Trophoblast cell (in vitro differentiated cells and primary cell): ENCODE results near the gene OBSCN.

Experiments used
- DNase-seq, 2 donors: peaks; one replicate each; pipeline ENCODE4 v3.0.0-alpha.2; 2016
- H2AFZ ChIP-seq: 2 replicates; pipeline ENCODE4 v1.6.1; 2013; ENCODE audit warnings: low read length, moderate library complexity, mild to moderate bottlenecking; ENCODE audit not compliant: insufficient read depth, poor library complexity
- H2AK5ac ChIP-seq: 2 replicates; pipeline ENCODE4 v1.6.1; 2013; ENCODE audit warnings: mild to moderate bottlenecking, low read length
- H2BK120ac ChIP-seq: 2 replicates; pipeline ENCODE4 v1.6.1; 2013; ENCODE audit warnings: low read length, mild to moderate bottlenecking, moderate library complexity; ENCODE audit not compliant: insufficient read depth, poor library complexity
- H2BK12ac ChIP-seq: 2 replicates; pipeline ENCODE4 v1.6.1; 2013; ENCODE audit warnings: mild to moderate bottlenecking, low read length, moderate library complexity
- H2BK5ac ChIP-seq: 2 replicates; pipeline ENCODE4 v1.6.1; 2013; ENCODE audit warnings: low read length, low read depth, moderate library complexity, mild to moderate bottlenecking; ENCODE audit not compliant: poor library complexity
- H3K14ac ChIP-seq: 2 replicates; pipeline ENCODE4 v1.6.1; 2013; ENCODE audit warnings: mild to moderate bottlenecking, low read length
- H3K18ac ChIP-seq: 2 replicates; pipeline ENCODE4 v1.6.1; 2013; ENCODE audit warnings: mild to moderate bottlenecking, low read length
- H3K23ac ChIP-seq: 2 replicates; pipeline ENCODE4 v1.6.1; 2013; ENCODE audit warnings: low read length
- H3K27ac ChIP-seq: 2 replicates; pipeline ENCODE4 v1.5.1; 2013; ENCODE audit warnings: low read depth, mild to moderate bottlenecking, inconsistent platforms, low read length, moderate library complexity
- H3K27me3 ChIP-seq: 2 replicates; pipeline ENCODE4 v1.6.1; 2013; ENCODE audit warnings: inconsistent platforms, mild to moderate bottlenecking, low read length, moderate library complexity; ENCODE audit not compliant: insufficient read depth
- H3K36me3 ChIP-seq, 2 experiments: 1 replicate in 1 of 2; 2 replicates in 1 of 2; pipeline ENCODE4 v1.6.1; 2013; ENCODE audit warnings: low read length in 2 of 2, mild to moderate bottlenecking in 2 of 2, moderate library complexity in 1 of 2; ENCODE audit not compliant: insufficient read depth in 2 of 2, control insufficient read depth in 1 of 2
- H3K4ac ChIP-seq: 2 replicates; pipeline ENCODE4 v1.6.1; 2013; ENCODE audit warnings: low read depth, mild to moderate bottlenecking, low read length, moderate library complexity
- H3K4me1 ChIP-seq, 2 experiments: 1 replicate in 1 of 2; 2 replicates in 1 of 2; pipeline ENCODE4 v1.6.1; 2013; ENCODE audit warnings: low read length in 2 of 2, mild to moderate bottlenecking in 2 of 2, moderate library complexity in 1 of 2; ENCODE audit not compliant: insufficient read depth in 2 of 2, control insufficient read depth in 1 of 2
- H3K4me2 ChIP-seq: 2 replicates; pipeline ENCODE4 v1.6.1; 2013; ENCODE audit warnings: inconsistent platforms, mild to moderate bottlenecking, low read length, moderate library complexity
- H3K4me3 ChIP-seq: 2 replicates; pipeline ENCODE4 v1.5.1; 2013; ENCODE audit warnings: mild to moderate bottlenecking, low read depth, low read length, inconsistent platforms
- H3K79me1 ChIP-seq: one replicate; pipeline ENCODE4 v1.6.1; 2013; ENCODE audit warnings: low read length
- H3K79me2 ChIP-seq: 2 replicates; pipeline ENCODE4 v1.6.1; 2013; ENCODE audit warnings: low read length, mild to moderate bottlenecking; ENCODE audit not compliant: control insufficient read depth, insufficient read depth, poor library complexity
- H3K9ac ChIP-seq: 2 replicates; pipeline ENCODE4 v1.6.1; 2013; ENCODE audit warnings: mild to moderate bottlenecking, low read length
- H3K9me3 ChIP-seq: 2 replicates; pipeline ENCODE4 v1.6.1; 2013; ENCODE audit warnings: low read depth, mild to moderate bottlenecking, control low read depth, inconsistent platforms, low read length; ENCODE audit not compliant: insufficient read depth
- H4K12ac ChIP-seq: 2 replicates; pipeline ENCODE4 v1.6.1; 2013; ENCODE audit warnings: low read depth, mild to moderate bottlenecking, low read length, moderate library complexity
- H4K8ac ChIP-seq: 2 replicates; pipeline ENCODE4 v1.6.1; 2013; ENCODE audit warnings: low read depth, mild to moderate bottlenecking, low read length, moderate library complexity
- H4K91ac ChIP-seq: one replicate; pipeline ENCODE4 v1.6.1; 2013; ENCODE audit warnings: low read depth, mild to moderate bottlenecking, low read length, moderate library complexity
- WGBS: extraction: QIAGEN DNeasy Blood & Tissue Kit; methylation state at CpG from one replicate; pipeline ENCODE4 v1.1.7; 2013; ENCODE audit warnings: missing lambda C conversion rate; ENCODE audit not compliant: insufficient read length, insufficient coverage; ENCODE audit errors: extremely low coverage; 5-methylcytosine and 5-hydroxymethylcytosine counted together

Gene OBSCN

GRCh38 chr1:228294717-228295116 is 86.9 kb downstream of the OBSCN start:
- no peak overlapping the region for H3K18ac ChIP-seq
- no peak overlapping the region for H2BK5ac ChIP-seq
- no peak overlapping the region for H3K4me2 ChIP-seq
- H3K36me3 ChIP-seq = peaks cover 9 to 13% of the 10 kb centered on the region in 2 experiments
- no peak overlapping the region for H2BK12ac ChIP-seq
- no CpG with 5 or more reads among the region's 10 CpGs for WGBS
- H3K4me1 ChIP-seq = no peaks in the 10 kb centered on the region
- no peak overlapping the region for H4K91ac ChIP-seq
- H3K4me3 ChIP-seq = no peak overlapping the region
- no peak overlapping the region for H2AFZ ChIP-seq
- no peak for DNase-seq
- no peaks in the 10 kb centered on the region for H3K27me3 ChIP-seq
- H3K9me3 ChIP-seq = peaks cover 26% of the 10 kb centered on the region
- H3K9ac ChIP-seq = no peak overlapping the region
- no peak overlapping the region for H3K23ac ChIP-seq
- H3K79me2 ChIP-seq = no peaks in the 10 kb centered on the region
- no peaks in the 10 kb centered on the region for H3K79me1 ChIP-seq
- H3K4ac ChIP-seq = no peak overlapping the region
- H3K14ac ChIP-seq = no peak overlapping the region
- H2BK120ac ChIP-seq = no peak overlapping the region
- H4K8ac ChIP-seq = no peak overlapping the region
- no peak overlapping the region for H3K27ac ChIP-seq
- no peak overlapping the region for H4K12ac ChIP-seq
- H2AK5ac ChIP-seq = no peak overlapping the region

- H3K9me3 ChIP-seq = peaks cover 30% of the 10 kb centered on the region
- H3K4me2 ChIP-seq = no peak overlapping the region
- H4K91ac ChIP-seq = no peak overlapping the region
- no peak overlapping the region for H2BK5ac ChIP-seq
- no peak overlapping the region for H2AK5ac ChIP-seq
- H4K12ac ChIP-seq = no peak overlapping the region
- H3K79me2 ChIP-seq = no peaks in the 10 kb centered on the region
- no peak overlapping the region for H3K4ac ChIP-seq
- H2BK12ac ChIP-seq = no peak overlapping the region
- H3K27ac ChIP-seq = no peak overlapping the region
- H3K18ac ChIP-seq = no peak overlapping the region
- no peaks in the 10 kb centered on the region for H3K27me3 ChIP-seq
- no peak overlapping the region for H2BK120ac ChIP-seq
- no peak overlapping the region for H4K8ac ChIP-seq
- no peak overlapping the region for H3K23ac ChIP-seq
- no CpG with 5 or more reads among the region's 5 CpGs for WGBS
- H2AFZ ChIP-seq = no peak overlapping the region
- H3K4me1 ChIP-seq = no peaks in the 10 kb centered on the region
- peaks cover 11 to 13% of the 10 kb centered on the region in 2 experiments for H3K36me3 ChIP-seq
- DNase-seq = no peak
- no peak overlapping the region for H3K9ac ChIP-seq
- no peak overlapping the region for H3K4me3 ChIP-seq
- H3K79me1 ChIP-seq = no peaks in the 10 kb centered on the region
- H3K14ac ChIP-seq = no peak overlapping the region
Measured at GRCh38 chr1:228295201-228295600, 87.4 kb downstream of the OBSCN start.

- no peak overlapping the region for H4K8ac ChIP-seq
- no peak overlapping the region for H3K9ac ChIP-seq
- H3K4me3 ChIP-seq = no peak overlapping the region
- H4K91ac ChIP-seq = no peak overlapping the region
- H3K4ac ChIP-seq = no peak overlapping the region
- H2BK12ac ChIP-seq = no peak overlapping the region
- no peak overlapping the region for H2AK5ac ChIP-seq
- no peaks in the 10 kb centered on the region for H3K27me3 ChIP-seq
- H3K79me2 ChIP-seq = no peaks in the 10 kb centered on the region
- no peak overlapping the region for H3K23ac ChIP-seq
- H3K79me1 ChIP-seq = no peaks in the 10 kb centered on the region
- no CpG with 5 or more reads among the region's 2 CpGs for WGBS
- peaks cover 32% of the 10 kb centered on the region for H3K9me3 ChIP-seq
- H2BK120ac ChIP-seq = no peak overlapping the region
- no peak overlapping the region for H3K18ac ChIP-seq
- no peak overlapping the region for H4K12ac ChIP-seq
- peak in 1 of 2 donors; percentile 13 for DNase-seq
- H2BK5ac ChIP-seq = no peak overlapping the region
- no peak overlapping the region for H2AFZ ChIP-seq
- H3K4me2 ChIP-seq = no peak overlapping the region
- no peaks in the 10 kb centered on the region for H3K4me1 ChIP-seq
- H3K27ac ChIP-seq = no peak overlapping the region
- H3K14ac ChIP-seq = no peak overlapping the region
- H3K36me3 ChIP-seq = peaks cover 9 to 13% of the 10 kb centered on the region in 2 experiments
Measured at GRCh38 chr1:228295981-228296380, 88.1 kb downstream of the OBSCN start.

GRCh38 chr1:228297242-228297641 is 89.4 kb downstream of the OBSCN start:
- H2AK5ac ChIP-seq = no peak overlapping the region
- H4K12ac ChIP-seq = no peak overlapping the region
- no peak overlapping the region for H3K27ac ChIP-seq
- H4K91ac ChIP-seq = no peak overlapping the region
- no peak overlapping the region for H3K14ac ChIP-seq
- no peak for DNase-seq
- peaks cover 9 to 13% of the 10 kb centered on the region in 2 experiments for H3K36me3 ChIP-seq
- no peak overlapping the region for H2BK120ac ChIP-seq
- H3K9me3 ChIP-seq = peaks cover 32% of the 10 kb centered on the region
- H3K9ac ChIP-seq = no peak overlapping the region
- H3K79me2 ChIP-seq = no peaks in the 10 kb centered on the region
- H3K18ac ChIP-seq = no peak overlapping the region
- H4K8ac ChIP-seq = no peak overlapping the region
- no peak overlapping the region for H2BK12ac ChIP-seq
- no peak overlapping the region for H2BK5ac ChIP-seq
- no peak overlapping the region for H3K4me2 ChIP-seq
- H3K4ac ChIP-seq = no peak overlapping the region
- H3K23ac ChIP-seq = no peak overlapping the region
- no peaks in the 10 kb centered on the region for H3K27me3 ChIP-seq
- H3K4me1 ChIP-seq = no peaks in the 10 kb centered on the region
- H3K79me1 ChIP-seq = no peaks in the 10 kb centered on the region
- H2AFZ ChIP-seq = no peak overlapping the region
- WGBS = no CpG with 5 or more reads among the region's 2 CpGs
- H3K4me3 ChIP-seq = no peak overlapping the region
